ENCODE measurements around the gene PLCB1. TPM values are rescaled to one million over a fixed set of nuclear protein-coding genes. Genes with fewer than 3 reads are reported as not detected.

The PLCB1 gene
- total and polyA plus RNA-seq, 2 experiments from 2014 or later, result 14.9 to 20.7 TPM

DNA sequence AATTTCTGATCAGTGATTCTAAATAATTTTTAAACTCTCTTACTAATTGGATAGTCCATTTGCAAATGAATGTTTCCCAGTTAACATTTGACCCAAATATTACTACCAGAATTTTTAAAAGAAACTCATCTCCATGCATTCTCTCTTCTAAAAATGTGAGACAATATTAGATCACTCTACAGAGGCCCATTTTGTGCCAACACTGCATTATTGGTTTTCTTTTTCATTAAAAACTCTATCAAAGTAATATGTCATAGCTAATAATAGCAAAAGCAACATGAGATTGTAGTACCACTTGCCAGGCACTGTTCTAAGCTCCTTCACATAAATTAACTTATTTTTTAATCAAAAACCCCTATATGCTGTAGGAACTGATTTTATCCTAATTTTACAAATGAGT is 591.2 kb downstream of the PLCB1 start:
- no peak for ATAC-seq
- Histone ChIP-seq H3F3A (replicated peaks; ENCODE audit: low read depth) (no peaks in the 10 kb centered on the region), H3K4me3 (no peak overlapping the region), H2AFZ (no peak overlapping the region), H3K27ac (ENCODE audit: low read depth) (no peak overlapping the region), H3K4me2 (no peak overlapping the region), H3K9me2 (ENCODE audit: insufficient read depth) (no peaks in the 10 kb centered on the region), H3K79me2 (replicated peaks; ENCODE audit: insufficient read depth) (no peaks in the 10 kb centered on the region), H3K36me3 (ENCODE audit: insufficient read depth) (no peaks in the 10 kb centered on the region), H3K4me1 (ENCODE audit: insufficient read depth) (no peaks in the 10 kb centered on the region), H3K27me3 (ENCODE audit: insufficient read depth) (no peaks in the 10 kb centered on the region), H4K20me1 (replicated peaks; ENCODE audit: insufficient read depth) (no peaks in the 10 kb centered on the region)
- H3K9me3 Mint-ChIP-seq, result no peaks in the 10 kb centered on the region
- no peaks in the 10 kb centered on the region for H3K27me3 Mint-ChIP-seq (ENCODE audit: insufficient read depth, low read depth, poor library complexity)
- H3K27ac Mint-ChIP-seq, result no peak overlapping the region
- TF ChIP-seq, protein P1, sequence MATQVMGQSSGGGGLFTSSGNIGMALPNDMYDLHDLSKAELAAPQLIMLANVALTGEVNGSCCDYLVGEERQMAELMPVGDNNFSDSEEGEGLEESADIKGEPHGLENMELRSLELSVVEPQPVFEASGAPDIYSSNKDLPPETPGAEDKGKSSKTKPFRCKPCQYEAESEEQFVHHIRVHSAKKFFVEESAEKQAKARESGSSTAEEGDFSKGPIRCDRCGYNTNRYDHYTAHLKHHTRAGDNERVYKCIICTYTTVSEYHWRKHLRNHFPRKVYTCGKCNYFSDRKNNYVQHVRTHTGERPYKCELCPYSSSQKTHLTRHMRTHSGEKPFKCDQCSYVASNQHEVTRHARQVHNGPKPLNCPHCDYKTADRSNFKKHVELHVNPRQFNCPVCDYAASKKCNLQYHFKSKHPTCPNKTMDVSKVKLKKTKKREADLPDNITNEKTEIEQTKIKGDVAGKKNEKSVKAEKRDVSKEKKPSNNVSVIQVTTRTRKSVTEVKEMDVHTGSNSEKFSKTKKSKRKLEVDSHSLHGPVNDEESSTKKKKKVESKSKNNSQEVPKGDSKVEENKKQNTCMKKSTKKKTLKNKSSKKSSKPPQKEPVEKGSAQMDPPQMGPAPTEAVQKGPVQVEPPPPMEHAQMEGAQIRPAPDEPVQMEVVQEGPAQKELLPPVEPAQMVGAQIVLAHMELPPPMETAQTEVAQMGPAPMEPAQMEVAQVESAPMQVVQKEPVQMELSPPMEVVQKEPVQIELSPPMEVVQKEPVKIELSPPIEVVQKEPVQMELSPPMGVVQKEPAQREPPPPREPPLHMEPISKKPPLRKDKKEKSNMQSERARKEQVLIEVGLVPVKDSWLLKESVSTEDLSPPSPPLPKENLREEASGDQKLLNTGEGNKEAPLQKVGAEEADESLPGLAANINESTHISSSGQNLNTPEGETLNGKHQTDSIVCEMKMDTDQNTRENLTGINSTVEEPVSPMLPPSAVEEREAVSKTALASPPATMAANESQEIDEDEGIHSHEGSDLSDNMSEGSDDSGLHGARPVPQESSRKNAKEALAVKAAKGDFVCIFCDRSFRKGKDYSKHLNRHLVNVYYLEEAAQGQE (IDR thresholded peaks at IDR 0.05; ENCODE audit: unreplicated experiment), result no peak
- TF ChIP-seq STAT1 (IDR thresholded peaks at IDR 0.05; ENCODE audit: unreplicated experiment) (no peak), POLR2AphosphoS5 (IDR thresholded peaks at IDR 0.05; ENCODE audit: low read depth) (no peak), NANOG (IDR thresholded peaks at IDR 0.05; ENCODE audit: borderline replicate concordance) (no peak), ZNF114 (CRISPR knock-in tag; IDR thresholded peaks at IDR 0.05) (no peak), EZH2phosphoT487 (IDR thresholded peaks at IDR 0.05; ENCODE audit: unreplicated experiment) (no peak), ZNF331 (CRISPR knock-in tag; IDR thresholded peaks at IDR 0.05; ENCODE audit: low read depth) (no peak), JUNB (IDR thresholded peaks at IDR 0.05; ENCODE audit: unreplicated experiment) (no peak), CREB1 (CRISPR knock-in tag; IDR thresholded peaks at IDR 0.05; ENCODE audit: low read depth) (no peak), CTCF (conservative IDR thresholded peaks at IDR 0.05; ENCODE audit: low read depth in 2 of 2) (no peak), EZH2 (IDR thresholded peaks at IDR 0.05; ENCODE audit: low read depth, unreplicated experiment) (no peak)
- TF ChIP-seq, protein P2, sequence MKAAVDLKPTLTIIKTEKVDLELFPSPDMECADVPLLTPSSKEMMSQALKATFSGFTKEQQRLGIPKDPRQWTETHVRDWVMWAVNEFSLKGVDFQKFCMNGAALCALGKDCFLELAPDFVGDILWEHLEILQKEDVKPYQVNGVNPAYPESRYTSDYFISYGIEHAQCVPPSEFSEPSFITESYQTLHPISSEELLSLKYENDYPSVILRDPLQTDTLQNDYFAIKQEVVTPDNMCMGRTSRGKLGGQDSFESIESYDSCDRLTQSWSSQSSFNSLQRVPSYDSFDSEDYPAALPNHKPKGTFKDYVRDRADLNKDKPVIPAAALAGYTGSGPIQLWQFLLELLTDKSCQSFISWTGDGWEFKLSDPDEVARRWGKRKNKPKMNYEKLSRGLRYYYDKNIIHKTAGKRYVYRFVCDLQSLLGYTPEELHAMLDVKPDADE (IDR thresholded peaks at IDR 0.05), result no peak
- H3K4me3 Mint-ChIP-seq, result no peak overlapping the region
- H3K4me1 Mint-ChIP-seq, result no peaks in the 10 kb centered on the region
- no peaks in the 10 kb centered on the region for H3K36me3 Mint-ChIP-seq (ENCODE audit: low read depth)
- DNase-seq (ENCODE audit: low spot score), result no peak
